ENCODE data around the gene CEMIP.

Gene CEMIP

GRCh38 chr15:80989081-80989517 is 209.9 kb downstream of the CEMIP start:
- peak overlapping the region; percentile 82 for H3K4me2 ChIP-seq (ENCODE audit: low read depth, low read length, poor library complexity, severe bottlenecking)
- H3K9me2 ChIP-seq (replicated peaks; ENCODE audit: insufficient read depth, low read length): no peaks in the 10 kb centered on the region
- H3F3A ChIP-seq (ENCODE audit: insufficient read depth): peaks cover 11% of the 10 kb centered on the region
- peak overlapping the region; percentile 92 for H3K9ac ChIP-seq (ENCODE audit: low read length)
- H3K4me3 ChIP-seq (ENCODE audit: insufficient read depth, low read length, poor library complexity, severe bottlenecking): peak overlapping the region; percentile 96
- no peaks in the 10 kb centered on the region for H3K9me3 ChIP-seq (ENCODE audit: insufficient read depth, low read length)
- no peaks in the 10 kb centered on the region for H3K36me3 ChIP-seq (ENCODE audit: low read length)
- peaks cover 54% of the 10 kb centered on the region for H3K79me2 ChIP-seq (ENCODE audit: insufficient read depth, low read length)
- no peaks in the 10 kb centered on the region for H4K20me1 ChIP-seq (ENCODE audit: low read depth, low read length)
- peak overlapping the region; percentile 40 for H3K27ac ChIP-seq (ENCODE audit: low read depth, low read length)
- H3K27me3 ChIP-seq (ENCODE audit: low read length): no peaks in the 10 kb centered on the region
- H2AFZ ChIP-seq (ENCODE audit: low read depth, low read length, severe bottlenecking): peak overlapping the region; percentile 89
- TF ChIP-seq CTCF (IDR thresholded peaks at IDR 0.05; ENCODE audit: insufficient read depth, low read length, poor library complexity, severe bottlenecking): no peak
- no peak for TF ChIP-seq EZH2phosphoT487 (conservative IDR thresholded peaks at IDR 0.05; ENCODE audit: low read length)

- H3K4me2 ChIP-seq (ENCODE audit: low read depth, low read length, poor library complexity, severe bottlenecking): peak within 1 kb of the TSS; percentile 82
- peak within 1 kb of the TSS; percentile 96 for H3K4me3 ChIP-seq (ENCODE audit: insufficient read depth, low read length, poor library complexity, severe bottlenecking)
- H3K27ac ChIP-seq (ENCODE audit: low read depth, low read length): peak within 1 kb of the TSS; percentile 40
- H3K36me3 ChIP-seq (ENCODE audit: low read length): no peaks in the 10 kb centered on the region
- peaks cover 47% of the 10 kb centered on the region for H3K79me2 ChIP-seq (ENCODE audit: insufficient read depth, low read length)
- TF ChIP-seq EZH2phosphoT487 (conservative IDR thresholded peaks at IDR 0.05; ENCODE audit: low read length) (no peak), CTCF (IDR thresholded peaks at IDR 0.05; ENCODE audit: insufficient read depth, low read length, poor library complexity, severe bottlenecking) (no peak)
- peak within 1 kb of the TSS; percentile 92 for H3K9ac ChIP-seq (ENCODE audit: low read length)
- H2AFZ ChIP-seq (ENCODE audit: low read depth, low read length, severe bottlenecking): peak within 1 kb of the TSS; percentile 91
- no peaks in the 10 kb centered on the region for H4K20me1 ChIP-seq (ENCODE audit: low read depth, low read length)
- H3F3A ChIP-seq (ENCODE audit: insufficient read depth): peaks cover 11% of the 10 kb centered on the region
- H3K27me3 ChIP-seq (ENCODE audit: low read length): no peaks in the 10 kb centered on the region
- H3K9me2 ChIP-seq (replicated peaks; ENCODE audit: insufficient read depth, low read length): no peaks in the 10 kb centered on the region
- no peaks in the 10 kb centered on the region for H3K9me3 ChIP-seq (ENCODE audit: insufficient read depth, low read length)
These were observed 210.6 kb downstream of the CEMIP start, which contains the start of gene MESD for GRCh38 chr15:80989518-80990478. Gene MESD, minus strand, starts transcription at chr15:80989819. Its CDS starts 28 bp downstream, at chr15:80989791.

- no peak overlapping the region for H3K27ac ChIP-seq (ENCODE audit: low read depth, low read length)
These were observed 211.8 kb downstream of the CEMIP start for GRCh38 chr15:80990955-80991354.

More at GRCh38 chr15:80990955-80991354, 211.8 kb downstream of the CEMIP start:
- no peak overlapping the region for H3K4me2 ChIP-seq (ENCODE audit: low read depth, low read length, poor library complexity, severe bottlenecking)
- no peak overlapping the region for H3K4me3 ChIP-seq (ENCODE audit: insufficient read depth, low read length, poor library complexity, severe bottlenecking)
- no peaks in the 10 kb centered on the region for H4K20me1 ChIP-seq (ENCODE audit: low read depth, low read length)
- no peak overlapping the region for H3K9ac ChIP-seq (ENCODE audit: low read length)
- no peaks in the 10 kb centered on the region for H3K36me3 ChIP-seq (ENCODE audit: low read length)
- no peak overlapping the region for H2AFZ ChIP-seq (ENCODE audit: low read depth, low read length, severe bottlenecking)
- H3K79me2 ChIP-seq (ENCODE audit: insufficient read depth, low read length): peaks cover 35% of the 10 kb centered on the region
- peaks cover 11% of the 10 kb centered on the region for H3F3A ChIP-seq (ENCODE audit: insufficient read depth)
- H3K9me3 ChIP-seq (ENCODE audit: insufficient read depth, low read length): no peaks in the 10 kb centered on the region
- no peak for TF ChIP-seq EZH2phosphoT487 (conservative IDR thresholded peaks at IDR 0.05; ENCODE audit: low read length)
- TF ChIP-seq CTCF (IDR thresholded peaks at IDR 0.05; ENCODE audit: insufficient read depth, low read length, poor library complexity, severe bottlenecking): no peak
- no peaks in the 10 kb centered on the region for H3K27me3 ChIP-seq (ENCODE audit: low read length)
- H3K9me2 ChIP-seq (replicated peaks; ENCODE audit: insufficient read depth, low read length): no peaks in the 10 kb centered on the region

Measured in SU-DHL-6 (cell line).